GM21576 (cell line): Measurements from ENCODE around the gene PCSK1N.

Source experiments
- ATAC-seq: cut with Tn5 transposase; IDR thresholded peaks from one replicate; pipeline ENCODE4 v1.9.1; 2021; ENCODE audit warnings: mild to moderate bottlenecking, moderate library complexity; ENCODE audit not compliant: unreplicated experiment

Gene PCSK1N

GRCh38 chrX:48791063-48791820 is 44.2 kb downstream of the PCSK1N start:
- no peak for ATAC-seq

GRCh38 chrX:48790477-48790876 is 44.9 kb downstream of the PCSK1N start:
- no peak for ATAC-seq

- ATAC-seq = no peak
These were observed 45.8 kb downstream of the PCSK1N start for GRCh38 chrX:48789366-48790220.

GRCh38 chrX:48787505-48788443 is 47.6 kb downstream of the PCSK1N start:
- no peak for ATAC-seq

GRCh38 chrX:48786825-48787504 is 48.4 kb downstream of the PCSK1N start:
- ATAC-seq = no peak

GRCh38 chrX:48786341-48786800 is 49.0 kb downstream of the PCSK1N start, which contains the start of gene GATA1:
Gene GATA1, plus strand, starts transcription at chrX:48786590. Its CDS starts 4,520 bp downstream, at chrX:48791110.
- no peak for ATAC-seq

GRCh38 chrX:48785540-48786214 is 49.7 kb downstream of the PCSK1N start:
- no peak for ATAC-seq

GRCh38 chrX:48785186-48785539 is 50.2 kb downstream of the PCSK1N start:
- no peak for ATAC-seq

GRCh38 chrX:48784726-48785125 is 50.7 kb downstream of the PCSK1N start:
- ATAC-seq = no peak

- ATAC-seq = no peak
These were observed 52.6 kb downstream of the PCSK1N start for GRCh38 chrX:48782795-48783194.

GRCh38 chrX:48782216-48782615 is 53.2 kb downstream of the PCSK1N start:
- no peak for ATAC-seq

- no peak for ATAC-seq
These were observed 53.7 kb downstream of the PCSK1N start for GRCh38 chrX:48781705-48782104.
